Stomach smooth muscle (tissue), 2 donors: ENCODE data around the gene POU2F1.

Source experiments
- H3K27ac ChIP-seq: one replicate; pipeline ENCODE4 v1.7.0; 2013; ENCODE audit warnings: mild to moderate bottlenecking, low read length, inconsistent platforms
- H3K27me3 ChIP-seq, 2 donors: one replicate each; pipeline ENCODE4 v1.7.0; 2013; ENCODE audit warnings: low read length in 2 of 2; ENCODE audit not compliant: insufficient read depth in 2 of 2, control insufficient read depth in 1 of 2
- H3K36me3 ChIP-seq, 2 donors: one replicate each; pipeline ENCODE4 v1.7.0; 2013; ENCODE audit warnings: low read length in 2 of 2; ENCODE audit not compliant: control insufficient read depth in 2 of 2, insufficient read depth in 2 of 2
- H3K4me1 ChIP-seq: one replicate; pipeline ENCODE4 v1.7.0; 2013; ENCODE audit warnings: low read length; ENCODE audit not compliant: control insufficient read depth, insufficient read depth
- H3K4me3 ChIP-seq, 2 donors: one replicate each; pipeline ENCODE4 v1.7.0; 2013; ENCODE audit warnings: low read length in 2 of 2
- H3K9ac ChIP-seq, 2 donors: one replicate each; pipeline ENCODE4 v1.7.0; 2013; ENCODE audit warnings: low read length in 2 of 2, mild to moderate bottlenecking in 1 of 2
- H3K9me3 ChIP-seq, 2 donors: one replicate each; pipeline ENCODE4 v1.7.0; 2013; ENCODE audit warnings: low read length in 2 of 2; ENCODE audit not compliant: control insufficient read depth in 2 of 2
- donor health status: healthy.
- donor health status: Pancreatic carcinoma.

Gene POU2F1

DNA sequence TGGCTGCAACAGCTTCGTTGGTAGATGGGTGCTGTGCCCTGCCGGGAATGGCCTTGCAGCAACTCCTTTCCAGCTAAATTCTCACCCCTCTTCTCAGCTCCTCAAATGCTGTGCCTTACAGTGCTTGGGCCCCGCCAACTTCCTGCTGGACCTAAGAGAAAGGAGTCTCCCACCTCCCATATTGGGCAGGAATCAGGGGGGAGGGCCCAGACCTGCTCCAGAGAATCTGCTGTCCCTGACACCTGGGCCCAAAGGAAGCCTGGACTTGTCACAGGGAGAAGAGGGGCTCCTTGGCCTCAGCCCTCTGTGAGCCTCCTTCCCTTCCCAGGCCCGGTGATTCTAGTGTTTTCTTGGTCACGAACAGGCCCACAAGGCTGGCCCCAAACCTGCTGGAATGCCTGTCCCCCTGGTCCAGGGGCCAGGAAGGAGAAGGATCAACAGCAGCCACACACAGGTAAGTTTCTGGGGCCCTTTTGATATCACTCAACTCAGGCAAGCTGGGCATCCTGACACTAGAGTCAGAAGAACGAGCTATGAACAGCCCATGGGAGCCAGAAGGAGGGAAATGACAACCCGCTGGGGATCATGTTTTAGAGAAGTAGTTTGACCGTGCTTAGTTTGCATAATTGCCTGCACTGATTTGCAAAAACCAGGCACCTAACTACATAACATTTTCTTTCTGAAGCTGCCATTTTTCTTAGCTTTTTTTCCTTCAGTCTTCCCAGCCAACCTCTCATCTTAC, 211.4 kb downstream of the POU2F1 start:
- H3K4me3 ChIP-seq = no peak overlapping the region
- no peaks in the 10 kb centered on the region for H3K27me3 ChIP-seq
- H3K4me1 ChIP-seq = no peaks in the 10 kb centered on the region
- H3K27ac ChIP-seq = no peak overlapping the region
- H3K36me3 ChIP-seq = no peaks in the 10 kb centered on the region
- H3K9ac ChIP-seq = no peak overlapping the region
- no peaks in the 10 kb centered on the region for H3K9me3 ChIP-seq

DNA sequence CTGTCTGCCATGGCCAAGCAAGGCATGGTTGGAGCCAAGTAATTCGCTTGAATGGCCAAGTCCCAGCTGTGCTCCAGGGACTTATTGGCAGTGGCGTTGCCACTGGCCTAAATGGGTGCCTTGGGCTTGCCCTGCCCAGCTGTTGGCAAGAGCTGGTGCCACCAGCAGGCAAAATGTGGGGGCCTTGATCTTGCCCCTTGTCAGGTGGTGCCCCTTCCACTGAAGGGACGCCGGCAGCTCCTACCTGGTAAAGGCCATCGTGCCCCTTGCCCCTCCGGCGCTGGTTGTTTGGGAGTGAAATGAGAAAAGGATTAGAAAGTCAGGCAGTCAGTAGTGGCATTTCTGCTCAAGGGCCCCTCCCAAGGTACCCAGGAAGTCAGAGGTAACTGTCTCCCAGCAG, 212.1 kb downstream of the POU2F1 start:
- Histone ChIP-seq H3K36me3 (no peaks in the 10 kb centered on the region), H3K27me3 (no peaks in the 10 kb centered on the region), H3K9ac (no peak overlapping the region), H3K4me1 (no peaks in the 10 kb centered on the region), H3K27ac (no peak overlapping the region), H3K9me3 (no peaks in the 10 kb centered on the region), H3K4me3 (no peak overlapping the region)

DNA sequence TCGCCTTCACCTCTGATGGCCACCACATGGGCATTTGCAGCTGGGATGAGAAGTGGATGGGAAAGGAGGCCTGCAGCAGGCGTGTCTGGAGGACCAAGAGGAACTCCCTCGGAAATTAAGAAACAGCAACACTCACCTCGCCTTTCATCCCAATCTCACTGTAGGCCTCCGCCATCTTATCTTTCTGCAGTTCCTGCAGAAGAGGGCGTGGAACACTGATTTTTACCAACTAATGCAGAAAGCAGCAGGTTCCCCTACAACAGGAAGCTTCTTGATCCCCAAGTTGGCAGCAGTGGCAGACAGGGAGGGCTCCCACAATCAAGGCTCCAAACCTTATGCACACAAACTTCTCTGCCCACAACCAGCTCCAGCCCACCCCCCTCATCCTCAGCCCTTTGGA, 213.2 kb downstream of the POU2F1 start:
- H3K4me3 ChIP-seq = no peak overlapping the region
- H3K9me3 ChIP-seq = no peaks in the 10 kb centered on the region
- no peaks in the 10 kb centered on the region for H3K4me1 ChIP-seq
- no peak overlapping the region for H3K27ac ChIP-seq
- H3K36me3 ChIP-seq = no peaks in the 10 kb centered on the region
- H3K9ac ChIP-seq = no peak overlapping the region
- peaks cover 0 to 4% of the 10 kb centered on the region in 2 donors for H3K27me3 ChIP-seq

DNA sequence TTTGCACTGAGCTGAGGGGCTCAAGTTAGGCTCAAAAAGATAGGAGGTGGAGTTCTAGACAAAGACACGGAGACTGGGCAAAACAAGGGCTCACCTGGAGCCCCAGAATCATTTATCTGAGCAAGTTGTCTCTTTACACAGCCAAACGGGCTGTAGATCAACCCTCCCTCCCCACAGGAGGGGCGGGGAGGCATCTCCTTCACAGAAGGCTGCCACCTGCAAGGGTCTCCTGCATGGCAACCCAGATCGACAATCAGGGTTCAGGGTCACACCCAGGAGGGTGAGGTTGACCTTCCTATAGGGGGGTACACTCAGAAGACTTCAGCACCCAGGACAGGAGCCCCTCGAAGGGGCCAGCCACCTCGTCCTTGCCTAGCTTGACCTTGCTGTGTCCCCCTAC, 213.6 kb downstream of the POU2F1 start:
- Histone ChIP-seq H3K36me3 (no peaks in the 10 kb centered on the region), H3K4me1 (peaks cover 3% of the 10 kb centered on the region), H3K9me3 (no peaks in the 10 kb centered on the region), H3K27me3 (peaks cover 0 to 8% of the 10 kb centered on the region in 2 donors), H3K4me3 (no peak overlapping the region), H3K27ac (no peak overlapping the region), H3K9ac (no peak overlapping the region)

DNA sequence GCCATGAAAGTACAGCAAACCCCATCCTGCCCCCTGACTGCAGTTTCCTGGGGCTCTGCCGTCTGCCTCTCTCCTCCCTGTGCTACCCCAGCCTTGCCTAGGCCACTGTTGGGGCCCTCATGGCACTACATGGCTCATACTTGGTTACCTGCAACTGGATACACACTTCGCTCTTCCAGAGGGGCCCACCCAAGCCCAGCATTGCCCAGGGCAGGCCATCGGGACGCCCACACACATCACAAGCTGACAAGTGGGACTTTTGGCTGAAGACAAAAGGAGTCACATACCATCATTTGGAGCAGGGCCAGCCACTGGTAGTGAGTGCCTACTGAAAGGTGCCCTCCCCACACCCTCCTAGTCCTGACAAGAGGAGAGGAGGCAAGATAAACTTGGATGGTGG, 214.8 kb downstream of the POU2F1 start:
- H3K4me1 ChIP-seq = peaks cover 7% of the 10 kb centered on the region
- H3K4me3 ChIP-seq = no peak overlapping the region
- H3K27me3 ChIP-seq = peaks cover 0 to 9% of the 10 kb centered on the region in 2 donors
- H3K9me3 ChIP-seq = no peaks in the 10 kb centered on the region
- H3K9ac ChIP-seq = no peak overlapping the region
- H3K27ac ChIP-seq = no peak overlapping the region
- H3K36me3 ChIP-seq = no peaks in the 10 kb centered on the region

DNA sequence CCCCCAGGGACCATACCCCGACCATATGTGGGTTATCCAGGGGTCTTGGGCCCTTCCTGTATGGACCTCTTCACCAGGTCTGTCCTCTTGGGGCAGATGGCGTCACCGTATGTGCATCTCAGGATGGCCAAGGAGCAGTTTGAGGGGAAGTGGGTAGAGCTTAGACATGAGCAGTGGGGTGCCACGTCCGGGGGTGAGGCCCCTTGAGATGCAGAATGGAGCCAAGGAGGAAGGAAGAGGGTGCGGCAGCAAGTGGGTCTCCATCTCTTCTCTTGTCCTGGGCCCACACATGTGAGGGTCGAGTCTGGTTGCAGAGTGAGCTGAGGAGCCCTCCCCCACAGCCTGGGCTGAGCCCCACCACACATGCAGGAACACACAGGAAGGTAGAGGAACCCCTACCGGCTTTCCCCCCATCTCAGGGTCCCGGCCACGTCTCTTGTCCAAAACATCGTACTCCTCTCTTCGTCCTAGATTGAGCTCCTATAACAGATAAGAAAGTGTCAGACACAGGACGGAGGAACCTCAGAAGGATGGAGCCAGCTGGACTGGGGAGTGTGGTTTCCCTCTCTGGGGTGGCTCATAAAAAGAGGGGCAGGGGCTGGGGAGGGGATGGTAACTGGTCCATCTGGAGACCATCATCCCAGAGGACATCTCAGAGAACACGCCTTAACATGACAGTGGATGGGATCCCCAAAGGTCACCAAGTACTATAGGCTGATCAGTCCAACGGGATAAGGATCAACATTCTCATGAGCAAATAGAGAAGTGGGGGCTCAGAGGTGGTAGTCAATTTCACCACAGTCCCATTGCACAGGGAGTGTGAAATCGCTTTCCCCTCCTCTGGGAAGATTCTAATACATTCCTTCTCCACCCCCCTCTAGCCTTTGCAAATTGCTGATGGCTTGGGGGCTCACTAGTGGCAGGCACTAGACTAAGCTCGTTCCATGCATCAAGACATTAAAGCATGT, 217.8 kb downstream of the POU2F1 start:
- H3K4me3 ChIP-seq = no peak overlapping the region
- peaks cover 8% of the 10 kb centered on the region for H3K4me1 ChIP-seq
- no peaks in the 10 kb centered on the region for H3K9me3 ChIP-seq
- H3K9ac ChIP-seq = no peak overlapping the region
- no peak overlapping the region for H3K27ac ChIP-seq
- H3K36me3 ChIP-seq = no peaks in the 10 kb centered on the region
- peaks cover 5 to 9% of the 10 kb centered on the region in 2 donors for H3K27me3 ChIP-seq

DNA sequence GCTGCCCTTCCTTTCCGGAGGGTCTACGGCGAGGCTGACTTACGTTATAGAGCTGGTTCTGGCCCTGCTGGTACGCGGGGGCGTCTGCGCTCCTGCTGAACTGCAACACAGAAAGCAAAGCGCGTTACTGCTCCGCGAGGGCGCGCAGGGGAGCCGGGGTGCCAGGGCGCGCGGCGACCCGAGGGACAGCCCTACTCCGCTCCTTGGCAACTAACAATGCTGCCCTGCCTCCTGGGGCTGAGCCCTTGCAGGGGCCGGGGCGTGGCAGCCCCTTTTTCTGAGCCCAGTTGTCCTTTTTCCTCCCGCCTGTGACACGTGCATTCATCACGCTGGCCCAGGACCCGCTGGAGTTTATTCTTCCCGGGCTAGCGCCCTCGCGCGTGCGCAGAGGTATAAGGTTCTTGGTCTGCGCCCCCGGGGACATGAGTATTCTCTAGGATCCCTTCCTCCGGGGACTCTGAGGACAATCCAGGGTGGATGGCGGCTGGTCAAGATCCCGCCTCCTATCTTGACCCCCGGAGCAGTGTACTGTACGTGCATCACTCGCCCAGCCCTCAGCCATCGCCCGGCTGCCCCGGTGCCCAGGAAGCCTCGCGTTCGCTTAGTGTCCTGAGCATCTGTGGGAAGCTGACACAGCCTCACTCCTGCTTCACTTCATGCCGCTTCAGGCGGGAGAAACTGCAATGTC, 218.8 kb downstream of the POU2F1 start:
- Histone ChIP-seq H3K27me3 (peaks cover 5 to 9% of the 10 kb centered on the region in 2 donors), H3K36me3 (no peaks in the 10 kb centered on the region), H3K9me3 (no peaks in the 10 kb centered on the region), H3K9ac (no peak overlapping the region), H3K4me1 (peaks cover 8% of the 10 kb centered on the region), H3K4me3 (peak overlapping the region; percentile 47 to 69), H3K27ac (no peak overlapping the region)

DNA sequence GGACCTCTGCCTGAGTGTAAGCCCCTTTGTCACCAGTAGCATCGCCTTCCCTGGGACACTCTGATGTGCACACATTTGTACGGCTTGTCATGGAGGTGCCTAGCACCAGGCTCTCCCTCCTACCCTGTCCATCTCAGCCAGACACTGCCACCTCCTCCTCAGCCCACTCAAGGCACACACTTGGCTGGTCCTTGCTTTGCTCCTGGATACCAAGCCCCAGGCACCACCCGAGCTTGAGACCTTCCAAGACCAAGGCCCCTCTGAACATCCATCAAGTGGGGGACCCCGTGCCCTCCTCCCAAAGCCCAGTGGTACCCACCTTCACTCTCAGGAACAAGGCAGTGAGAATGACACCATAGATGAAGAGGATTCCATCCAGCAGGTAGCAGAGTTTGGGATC, 219.7 kb downstream of the POU2F1 start:
- no peaks in the 10 kb centered on the region for H3K36me3 ChIP-seq
- peaks cover 8% of the 10 kb centered on the region for H3K4me1 ChIP-seq
- H3K9ac ChIP-seq = no peak overlapping the region
- H3K9me3 ChIP-seq = no peaks in the 10 kb centered on the region
- no peak overlapping the region for H3K4me3 ChIP-seq
- peaks cover 5 to 9% of the 10 kb centered on the region in 2 donors for H3K27me3 ChIP-seq
- no peak overlapping the region for H3K27ac ChIP-seq

DNA sequence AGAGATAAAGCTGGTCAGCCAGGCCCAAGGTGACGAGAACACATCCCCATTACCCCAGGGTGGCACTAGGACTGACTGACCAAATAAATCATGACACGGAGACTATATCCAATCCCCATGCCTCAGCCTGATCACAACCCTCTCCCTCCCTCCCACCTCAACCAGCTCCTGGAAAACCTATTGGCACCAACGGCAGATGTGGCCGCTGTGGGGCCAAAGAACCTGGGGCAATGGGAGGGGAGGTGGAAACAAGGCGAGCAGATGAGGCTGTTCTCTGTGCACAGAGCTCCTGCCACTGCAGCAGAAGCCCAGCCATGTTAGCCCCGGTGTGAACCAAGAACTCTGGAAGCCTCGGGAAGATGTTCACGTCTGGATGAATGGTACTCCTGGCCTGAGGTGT, 220.1 kb downstream of the POU2F1 start:
- Histone ChIP-seq H3K9me3 (no peaks in the 10 kb centered on the region), H3K36me3 (no peaks in the 10 kb centered on the region), H3K27ac (no peak overlapping the region), H3K9ac (no peak overlapping the region), H3K4me3 (no peak overlapping the region), H3K27me3 (peaks cover 5 to 9% of the 10 kb centered on the region in 2 donors), H3K4me1 (peaks cover 8% of the 10 kb centered on the region)

DNA sequence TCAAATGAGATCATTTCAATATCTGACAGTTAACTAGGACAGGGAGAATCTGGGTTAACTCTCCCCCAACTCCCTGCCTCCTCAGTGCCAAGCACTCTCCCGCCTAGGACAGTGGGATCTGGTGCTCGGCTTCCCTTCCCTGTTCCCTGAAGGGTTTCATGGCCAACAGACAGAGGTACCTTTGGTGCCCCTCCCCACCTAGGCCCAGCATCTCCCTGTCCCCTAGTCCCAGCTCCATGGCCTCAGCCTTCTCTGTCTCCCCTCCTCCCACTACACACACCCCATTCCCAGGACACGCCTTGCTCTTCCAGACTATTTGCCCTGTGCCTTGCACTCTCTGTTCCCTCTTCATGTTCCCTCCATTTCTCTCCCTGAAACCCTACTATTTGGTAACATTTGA, 220.5 kb downstream of the POU2F1 start:
- Histone ChIP-seq H3K4me1 (peaks cover 8% of the 10 kb centered on the region), H3K27ac (no peak overlapping the region), H3K36me3 (no peaks in the 10 kb centered on the region), H3K27me3 (peaks cover 5 to 9% of the 10 kb centered on the region in 2 donors), H3K4me3 (no peak overlapping the region), H3K9me3 (no peaks in the 10 kb centered on the region), H3K9ac (no peak overlapping the region)
